Activated naive CD8-positive, alpha-beta T cell treated with anti-CD3 and anti-CD28 coated beads, Interleukin-2, amount 10 ng/mL, durations not matched to agents 7 days and 5 days (primary cell): ENCODE data around the gene PRDM15. TPM values are rescaled to one million over a fixed set of nuclear protein-coding genes. Genes with fewer than 3 reads are reported as not detected.

Experiments
- ATAC-seq: fragments of 150-1000 bp; cut with Tn5 transposase; one replicate; pipeline ENCODE4 v1.10.0; 2021; ENCODE audit warnings: low read depth, moderate library complexity
- POLR2A ChIA-PET: fragments of 350-600 bp; sonication (Branson Sonifier 250); formaldehyde crosslinking; loops from one replicate; lab custom pipeline; 2021; ENCODE audit warnings: antibody characterized with exemption; lab: Charles Lee
- DNase-seq: peaks from one replicate; pipeline ENCODE4 v3.0.0; 2021
- H3K27ac Mint-ChIP-seq: one replicate; pipeline ENCODE4 v1.8.0; 2022; ENCODE audit warnings: mild to moderate bottlenecking, mixed read lengths
- H3K27me3 Mint-ChIP-seq: one replicate; pipeline ENCODE4 v1.8.0; 2022; ENCODE audit warnings: mild to moderate bottlenecking, moderate library complexity, mixed read lengths
- H3K36me3 Mint-ChIP-seq: one replicate; pipeline ENCODE4 v1.8.0; 2021; ENCODE audit warnings: mild to moderate bottlenecking, mixed read lengths
- H3K4me1 Mint-ChIP-seq: one replicate; pipeline ENCODE4 v1.8.0; 2021; ENCODE audit warnings: mixed read lengths
- H3K4me3 Mint-ChIP-seq: one replicate; pipeline ENCODE4 v1.8.0; 2022; ENCODE audit warnings: mild to moderate bottlenecking, moderate library complexity, mixed read lengths
- H3K9me3 Mint-ChIP-seq: one replicate; pipeline ENCODE4 v1.8.0; 2021; ENCODE audit warnings: mixed read lengths
- total RNA-seq, 2 experiments: library from RNA; stranded (reverse); gene quantifications; one replicate each; pipeline ENCODE4 v1.2.3, GENCODE V29; 2021

The PRDM15 gene
- total RNA-seq, 2 experiments from 2014 or later = 14.2 to 14.8 TPM

DNA sequence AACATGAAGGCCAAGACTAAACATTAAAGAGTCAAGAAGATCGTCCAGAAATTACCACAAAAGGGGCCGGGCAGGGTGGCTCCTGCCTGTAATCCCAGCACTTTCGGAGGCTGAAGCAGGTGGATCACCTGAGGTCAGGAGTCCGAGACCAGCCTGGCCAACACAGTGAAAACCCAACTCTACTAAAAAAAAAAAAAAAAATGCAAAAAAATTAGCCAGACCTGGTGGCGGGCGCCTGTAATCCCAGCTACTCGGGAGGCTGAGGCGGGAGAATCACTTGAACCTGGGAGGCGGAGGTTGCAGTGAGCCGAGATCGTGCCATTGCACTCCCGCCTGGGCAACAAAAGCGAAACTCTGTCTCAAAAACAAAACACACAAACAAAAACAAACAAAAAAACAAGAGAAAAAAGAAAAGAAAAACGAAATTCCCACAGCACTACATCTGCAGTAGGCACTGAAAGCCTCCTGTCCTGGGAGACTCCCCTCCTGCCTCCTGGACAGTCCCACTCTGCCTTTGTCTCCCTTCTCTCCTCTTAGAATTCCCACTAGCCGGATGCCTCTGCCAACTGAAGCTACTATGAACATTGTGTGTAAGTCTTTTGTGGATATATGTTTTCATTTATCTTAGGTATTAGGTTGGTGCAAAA, 94.6 kb downstream of the PRDM15 start:
- no peak for ATAC-seq
- POLR2A ChIA-PET = interaction anchor here (0.7 kb wide), 1 partner anchor 290 kb away, joined by 3 read pairs; no protein-coding TSS in a partner anchor
- no peak for DNase-seq
- no peaks in the 10 kb centered on the region for H3K9me3 Mint-ChIP-seq
- no peak overlapping the region for H3K4me3 Mint-ChIP-seq
- H3K36me3 Mint-ChIP-seq = no peaks in the 10 kb centered on the region
- peaks cover 7% of the 10 kb centered on the region for H3K4me1 Mint-ChIP-seq
- no peak overlapping the region for H3K27ac Mint-ChIP-seq
- peaks cover 63% of the 10 kb centered on the region for H3K27me3 Mint-ChIP-seq

DNA sequence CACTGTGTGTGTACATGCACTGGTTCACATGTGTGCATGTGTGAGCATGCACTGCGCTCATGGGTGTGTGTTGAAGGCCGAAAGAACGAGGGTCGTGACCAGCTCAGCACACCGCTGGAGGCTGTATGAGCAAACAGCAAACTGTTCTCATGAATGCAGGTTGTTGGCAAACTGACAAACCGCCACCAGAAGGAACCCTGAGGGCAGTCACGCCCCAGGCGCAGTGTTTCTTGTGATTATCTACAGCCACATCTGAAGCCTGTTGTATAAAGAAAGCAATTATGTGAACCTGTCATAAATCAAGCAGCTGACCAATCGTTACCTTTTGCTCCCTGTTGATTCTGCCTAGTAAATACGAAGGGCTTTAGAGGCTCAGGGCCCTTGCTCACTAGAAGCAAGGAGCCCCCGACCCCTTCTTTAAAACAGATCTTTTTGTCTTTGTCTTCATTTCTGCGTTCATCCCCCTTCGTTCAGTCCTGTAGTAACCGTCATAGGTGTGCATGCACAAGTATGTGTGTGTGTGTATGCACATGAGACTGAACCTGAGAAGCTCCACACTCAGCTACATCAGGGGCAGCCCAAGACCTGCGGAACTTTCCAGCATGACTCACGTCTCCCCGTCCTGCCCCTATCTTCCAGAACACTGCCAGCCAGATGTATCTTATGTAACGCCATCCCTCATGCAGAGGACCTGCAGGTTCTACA, 95.5 kb downstream of the PRDM15 start:
- Mint-ChIP-seq H3K9me3 (no peaks in the 10 kb centered on the region), H3K27ac (no peak overlapping the region), H3K4me1 (peaks cover 7% of the 10 kb centered on the region), H3K27me3 (peaks cover 64% of the 10 kb centered on the region), H3K36me3 (no peaks in the 10 kb centered on the region), H3K4me3 (no peak overlapping the region)
- POLR2A ChIA-PET = no interaction called here
- DNase-seq (no peak), ATAC-seq (no peak)

DNA sequence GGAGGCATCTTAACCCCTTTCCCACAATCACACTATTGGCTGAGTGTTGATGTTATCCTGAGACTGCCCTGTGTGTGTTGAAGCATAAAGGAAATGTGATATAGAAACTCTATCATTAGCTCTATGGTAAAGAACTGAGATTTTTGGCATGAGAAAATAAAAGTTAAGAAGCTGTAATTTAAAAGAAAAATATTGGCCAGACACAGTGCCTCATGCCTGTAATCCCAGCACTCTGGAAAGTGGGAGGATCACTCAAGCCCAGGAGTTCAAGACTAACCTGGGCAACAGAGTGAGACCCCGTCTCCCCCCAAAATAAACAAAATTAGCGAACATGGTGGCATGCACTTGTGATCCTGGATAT, 98.1 kb downstream of the PRDM15 start:
- POLR2A ChIA-PET = no interaction called here
- peaks cover 64% of the 10 kb centered on the region for H3K27me3 Mint-ChIP-seq
- no peak overlapping the region for H3K4me3 Mint-ChIP-seq

DNA sequence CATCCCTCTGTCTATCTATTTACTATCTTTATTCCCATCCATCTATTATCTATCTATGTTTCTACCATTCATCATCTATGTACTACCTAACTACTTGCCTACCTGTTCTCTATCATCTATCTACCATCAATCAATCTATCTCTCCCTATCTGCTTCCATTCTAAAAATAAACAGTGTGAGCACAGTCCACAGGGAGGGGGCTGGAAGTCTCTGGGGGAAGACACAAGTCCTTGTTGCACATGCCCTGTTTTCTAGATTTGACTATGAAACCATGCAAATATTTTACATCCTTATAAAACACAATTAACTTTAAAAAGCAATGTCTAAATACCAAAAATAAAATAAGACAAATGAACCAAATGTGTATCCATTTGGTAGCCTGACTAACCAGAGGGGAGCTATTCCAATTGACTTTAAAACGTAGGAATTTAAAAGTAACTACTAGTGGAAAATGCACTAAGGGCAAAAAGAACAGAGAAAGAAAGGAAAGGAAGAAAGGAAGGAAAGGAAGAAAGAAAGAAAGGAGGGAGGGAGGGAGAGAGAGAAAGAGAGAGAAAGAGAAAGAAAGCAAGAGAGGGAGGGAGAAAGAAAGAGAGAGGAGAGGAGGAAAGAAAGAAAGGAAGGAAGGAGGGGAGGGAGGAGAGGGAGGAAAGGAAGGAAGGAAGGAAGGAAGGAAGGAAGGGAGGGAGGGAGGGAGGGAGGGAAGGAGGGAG, 98.7 kb downstream of the PRDM15 start:
- DNase-seq = no peak
- ATAC-seq = no peak
- Mint-ChIP-seq H3K27ac (no peak overlapping the region), H3K9me3 (no peaks in the 10 kb centered on the region), H3K4me1 (peaks cover 7% of the 10 kb centered on the region), H3K36me3 (no peaks in the 10 kb centered on the region), H3K27me3 (peaks cover 66% of the 10 kb centered on the region), H3K4me3 (no peak overlapping the region)
- POLR2A ChIA-PET = no interaction called here

More for the DNA sequence above, 98.1 kb downstream of the PRDM15 start:
- H3K36me3 Mint-ChIP-seq = no peaks in the 10 kb centered on the region
- no peak overlapping the region for H3K27ac Mint-ChIP-seq
- ATAC-seq (no peak), DNase-seq (no peak)
- peaks cover 7% of the 10 kb centered on the region for H3K4me1 Mint-ChIP-seq
- H3K9me3 Mint-ChIP-seq = no peaks in the 10 kb centered on the region

DNA sequence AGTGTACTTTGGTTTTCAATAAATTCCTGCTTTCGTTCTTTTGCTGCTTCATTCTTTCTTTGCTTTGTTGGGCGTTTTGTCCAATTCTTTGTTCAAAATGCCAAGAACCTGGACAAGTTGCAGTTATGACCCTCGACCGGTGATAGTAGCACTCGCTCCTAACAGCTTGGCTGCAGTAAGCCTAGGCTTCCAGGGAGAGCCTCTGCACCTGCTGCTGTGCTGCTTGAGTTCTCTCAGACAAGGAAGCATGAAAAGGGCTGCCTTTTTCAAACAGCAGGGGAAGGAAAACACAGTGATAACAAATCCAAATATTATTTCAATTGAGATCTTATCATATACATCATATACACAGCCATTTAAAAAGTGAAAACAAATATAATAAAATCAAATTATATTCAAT, 99.5 kb downstream of the PRDM15 start:
- Mint-ChIP-seq H3K27me3 (peaks cover 70% of the 10 kb centered on the region), H3K9me3 (no peaks in the 10 kb centered on the region), H3K4me3 (no peak overlapping the region), H3K27ac (no peak overlapping the region), H3K36me3 (no peaks in the 10 kb centered on the region), H3K4me1 (peaks cover 7% of the 10 kb centered on the region)
- ATAC-seq = no peak
- POLR2A ChIA-PET = no interaction called here
- DNase-seq = no peak

DNA sequence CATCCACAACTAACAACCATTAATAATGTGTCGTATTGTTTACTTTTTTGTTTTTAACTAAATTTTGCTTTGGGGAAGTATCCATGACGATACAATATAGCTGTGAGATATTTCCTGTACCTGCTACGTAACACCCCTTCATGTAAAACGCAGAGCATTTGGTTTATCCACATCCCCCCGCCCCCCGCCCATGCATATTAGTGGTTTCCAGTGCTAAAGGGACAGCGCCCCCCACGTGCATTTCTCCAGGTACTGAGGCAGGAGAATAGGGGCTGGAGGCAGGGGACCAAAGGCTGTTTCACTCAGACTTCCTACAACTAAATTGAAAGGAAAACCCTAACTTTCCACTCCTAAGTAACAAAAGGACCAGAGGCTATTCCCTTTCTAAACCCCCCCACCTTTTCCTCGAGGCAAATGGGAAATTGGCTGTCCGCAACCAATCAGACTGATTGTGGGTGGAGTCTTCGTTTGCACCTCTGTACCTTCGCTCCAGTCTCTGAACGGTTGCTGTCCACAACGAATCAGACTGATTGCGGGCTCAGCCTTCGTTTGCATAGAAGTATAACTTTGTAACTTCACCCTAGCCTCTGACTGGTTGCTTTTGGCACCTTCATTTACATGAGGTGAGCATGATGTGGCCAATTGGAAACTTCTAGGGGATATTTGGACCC, 100.1 kb downstream of the PRDM15 start:
- Mint-ChIP-seq H3K4me1 (peaks cover 7% of the 10 kb centered on the region), H3K36me3 (no peaks in the 10 kb centered on the region), H3K4me3 (no peak overlapping the region), H3K27me3 (peaks cover 74% of the 10 kb centered on the region), H3K9me3 (no peaks in the 10 kb centered on the region), H3K27ac (no peak overlapping the region)
- no peak for ATAC-seq
- POLR2A ChIA-PET = no interaction called here
- DNase-seq = no peak

DNA sequence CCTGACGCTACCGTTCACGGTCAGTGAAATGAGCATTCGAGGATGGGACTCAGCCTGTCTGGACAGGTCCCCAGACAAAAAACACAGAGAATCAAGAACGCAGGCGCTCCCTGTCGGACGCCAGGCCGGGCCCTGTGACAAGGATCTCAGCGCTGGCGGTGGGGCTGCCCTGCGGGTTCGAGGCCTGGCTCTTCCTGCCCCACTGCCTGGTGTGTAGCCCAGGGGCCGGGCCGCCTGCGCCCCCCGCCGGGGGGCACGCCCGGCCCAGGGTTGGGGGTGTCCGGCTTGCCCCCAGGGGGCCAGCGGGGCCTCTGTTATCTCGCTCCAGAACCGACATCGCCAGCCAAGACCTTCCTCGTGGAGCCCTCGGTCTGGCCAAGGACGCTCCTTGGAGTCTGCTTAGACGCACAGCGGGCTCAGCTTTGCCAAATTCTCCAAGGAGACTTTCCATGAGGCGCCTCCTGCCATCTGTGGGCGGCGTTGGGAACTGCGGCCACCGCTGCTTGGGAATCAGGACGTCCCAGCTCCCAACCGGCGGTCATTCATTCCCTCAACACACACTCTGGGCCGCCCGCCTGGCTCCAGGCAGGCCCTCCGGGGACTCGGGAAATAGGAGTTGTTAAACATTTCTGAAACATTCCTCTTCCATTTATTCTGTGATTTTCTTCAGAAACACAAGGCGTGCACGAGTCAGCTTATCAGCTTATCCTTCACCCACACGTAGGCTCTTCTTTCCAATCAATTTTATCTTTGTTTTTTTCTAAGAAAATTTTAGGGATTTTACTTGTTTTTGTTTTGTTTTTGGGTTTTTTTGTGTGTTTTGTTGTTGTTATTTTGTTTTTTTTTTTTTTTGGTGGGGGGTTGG, 101.0 kb downstream of the PRDM15 start:
- Mint-ChIP-seq H3K27me3 (peaks cover 70% of the 10 kb centered on the region), H3K9me3 (no peaks in the 10 kb centered on the region), H3K4me1 (no peaks in the 10 kb centered on the region), H3K36me3 (no peaks in the 10 kb centered on the region), H3K4me3 (no peak overlapping the region), H3K27ac (no peak overlapping the region)
- ATAC-seq = no peak
- no peak for DNase-seq
- POLR2A ChIA-PET = no interaction called here

DNA sequence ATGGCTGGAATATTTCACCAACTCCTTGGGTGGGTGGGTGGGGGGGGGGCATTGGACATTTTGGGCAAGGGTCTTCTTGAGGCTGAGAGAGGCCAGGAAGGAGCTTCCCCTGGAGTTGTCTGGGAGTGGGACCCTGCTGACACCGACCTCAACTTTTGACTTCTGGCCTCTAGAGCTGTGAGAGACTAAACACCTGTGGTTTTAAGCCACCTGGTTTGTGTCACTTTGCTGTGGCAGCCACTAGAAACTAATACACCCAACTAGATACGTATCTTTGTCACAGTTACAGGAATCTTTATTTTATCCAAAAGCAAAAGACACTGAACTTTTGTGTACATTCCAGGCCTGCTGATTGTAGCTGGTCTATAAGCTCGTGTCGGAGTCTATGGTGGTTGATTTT, 102.4 kb downstream of the PRDM15 start:
- Mint-ChIP-seq H3K4me3 (no peak overlapping the region), H3K27ac (no peak overlapping the region), H3K27me3 (peaks cover 67% of the 10 kb centered on the region), H3K9me3 (no peaks in the 10 kb centered on the region), H3K36me3 (no peaks in the 10 kb centered on the region), H3K4me1 (no peaks in the 10 kb centered on the region)
- DNase-seq (no peak), ATAC-seq (no peak)
- POLR2A ChIA-PET = no interaction called here

DNA sequence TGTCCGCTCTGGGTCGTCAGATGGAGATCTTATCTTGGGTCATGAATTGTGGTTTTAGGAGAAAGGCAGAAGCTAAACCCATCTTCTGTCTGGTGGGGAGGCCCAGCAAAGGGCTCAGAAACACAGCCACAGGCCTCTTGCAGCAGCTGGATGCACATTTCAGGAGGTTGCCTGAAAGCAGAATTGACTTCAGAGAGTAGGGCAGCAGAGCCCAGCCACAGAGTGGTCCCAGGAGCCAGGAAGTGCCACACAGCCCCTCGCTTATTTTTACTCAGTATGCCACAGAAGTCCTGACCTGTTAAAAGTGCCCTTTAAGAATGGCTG, 104.0 kb downstream of the PRDM15 start:
- POLR2A ChIA-PET = interaction anchor here (1.1 kb wide), 1 partner anchor 9 kb away, joined by 4 read pairs; no protein-coding TSS in a partner anchor
- ATAC-seq (no peak), DNase-seq (no peak)
- H3K4me3 Mint-ChIP-seq = no peak overlapping the region
- no peaks in the 10 kb centered on the region for H3K4me1 Mint-ChIP-seq
- H3K27me3 Mint-ChIP-seq = peaks cover 58% of the 10 kb centered on the region
- H3K36me3 Mint-ChIP-seq = no peaks in the 10 kb centered on the region
- H3K9me3 Mint-ChIP-seq = no peaks in the 10 kb centered on the region
- no peak overlapping the region for H3K27ac Mint-ChIP-seq

DNA sequence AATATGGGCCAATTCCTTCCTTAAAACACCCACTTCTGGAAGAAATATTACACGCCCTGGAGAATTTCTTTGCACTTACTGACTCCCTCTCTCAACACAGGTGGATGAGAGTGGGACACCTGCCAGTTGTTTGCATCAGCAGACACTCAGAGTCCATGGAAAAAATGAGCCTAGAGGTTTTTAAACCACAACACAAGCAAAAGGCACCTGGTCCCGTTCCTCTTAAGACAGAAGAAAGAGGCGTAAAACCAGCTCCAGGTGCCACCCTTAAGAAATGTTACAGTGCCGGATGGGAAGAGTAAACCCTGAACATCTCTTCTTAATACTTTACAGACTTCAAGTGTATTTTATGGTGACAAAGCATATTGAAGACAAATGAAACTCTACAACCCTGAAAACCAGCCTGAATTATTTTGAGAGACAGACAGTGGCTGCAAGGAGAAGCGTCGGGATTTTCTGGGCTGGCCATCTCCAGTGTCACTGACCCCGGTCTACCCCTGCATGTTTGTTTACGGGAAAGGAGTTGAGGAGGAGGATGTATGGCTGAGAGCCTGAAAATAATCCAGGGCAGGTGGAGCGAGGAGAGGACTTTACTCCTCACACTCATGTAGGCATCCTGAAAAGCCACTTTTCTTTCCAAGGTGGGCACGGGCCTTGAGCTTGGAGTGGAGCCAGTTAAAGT, 104.5 kb downstream of the PRDM15 start:
- Mint-ChIP-seq H3K4me1 (no peaks in the 10 kb centered on the region), H3K27ac (no peak overlapping the region), H3K4me3 (no peak overlapping the region), H3K9me3 (no peaks in the 10 kb centered on the region), H3K36me3 (no peaks in the 10 kb centered on the region), H3K27me3 (peaks cover 57% of the 10 kb centered on the region)
- ATAC-seq (no peak), DNase-seq (no peak)
- POLR2A ChIA-PET = interaction anchor here (1.1 kb wide), 1 partner anchor 8 kb away, joined by 4 read pairs; no protein-coding TSS in a partner anchor

DNA sequence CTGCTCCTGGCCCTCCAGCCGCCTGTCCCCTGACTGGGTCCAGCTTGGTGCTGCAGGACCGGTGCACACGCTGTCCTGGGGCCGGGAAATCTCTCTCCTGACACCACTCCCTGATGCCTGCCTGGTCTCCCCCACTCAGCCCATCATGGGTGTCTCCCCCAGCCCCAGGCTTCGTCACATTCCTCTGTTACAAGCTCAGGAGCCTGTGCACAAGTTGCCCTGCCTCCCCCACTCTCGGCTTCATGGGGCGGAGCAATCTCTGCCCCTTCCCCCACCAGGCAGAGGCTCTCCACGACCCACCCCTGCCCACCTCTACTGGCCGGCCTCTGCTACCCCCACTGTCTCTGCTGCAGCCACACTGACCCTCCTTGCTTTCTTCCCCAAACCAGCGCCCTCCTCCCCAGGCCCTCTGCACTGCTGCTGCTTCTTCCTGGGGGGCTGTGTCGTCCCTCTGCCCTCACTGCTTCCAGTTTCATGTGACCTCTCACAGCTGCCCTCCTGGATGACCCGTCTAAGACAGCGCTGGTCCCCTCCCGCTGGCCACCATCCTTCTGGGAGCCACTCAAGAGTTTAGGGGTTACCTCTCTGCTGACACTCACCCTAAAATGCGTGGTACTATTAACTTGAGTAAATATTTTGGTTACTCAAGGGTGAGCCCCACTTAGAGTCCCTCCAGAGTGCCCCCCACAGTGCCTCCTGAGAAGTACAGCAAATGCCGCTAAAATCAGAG, 106.6 kb downstream of the PRDM15 start:
- ATAC-seq = no peak
- H3K27me3 Mint-ChIP-seq = peaks cover 57% of the 10 kb centered on the region
- peaks cover 15% of the 10 kb centered on the region for H3K4me1 Mint-ChIP-seq
- POLR2A ChIA-PET = no interaction called here
- no peak overlapping the region for H3K27ac Mint-ChIP-seq
- H3K9me3 Mint-ChIP-seq = no peaks in the 10 kb centered on the region
- no peak for DNase-seq
- H3K36me3 Mint-ChIP-seq = no peaks in the 10 kb centered on the region
- H3K4me3 Mint-ChIP-seq = no peak overlapping the region

DNA sequence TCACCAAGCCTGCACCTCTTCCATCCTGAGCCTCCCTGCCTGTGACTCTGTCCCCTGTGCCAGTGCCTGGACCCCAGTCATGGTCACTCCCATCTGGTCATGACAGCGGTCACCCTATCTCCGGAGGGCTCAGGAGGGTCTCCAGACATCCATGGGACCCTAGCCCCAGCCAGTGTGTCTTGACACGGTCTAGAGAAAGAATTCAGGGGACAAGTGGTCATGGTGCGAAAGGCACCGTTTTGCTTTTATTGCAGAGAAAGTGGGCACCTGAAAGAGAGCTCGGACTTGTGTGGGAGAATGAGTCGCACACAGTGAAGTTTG, 107.6 kb downstream of the PRDM15 start:
- H3K4me3 Mint-ChIP-seq = no peak overlapping the region
- ATAC-seq (no peak), DNase-seq (no peak)
- no peaks in the 10 kb centered on the region for H3K36me3 Mint-ChIP-seq
- H3K4me1 Mint-ChIP-seq = peaks cover 20% of the 10 kb centered on the region
- POLR2A ChIA-PET = no interaction called here
- H3K27me3 Mint-ChIP-seq = peaks cover 59% of the 10 kb centered on the region
- H3K27ac Mint-ChIP-seq = no peak overlapping the region
- H3K9me3 Mint-ChIP-seq = no peaks in the 10 kb centered on the region
